GOT3 (cell line): Measurements from ENCODE around the gene TCEANC.
"Not testable (repeated sequence)": the region's sequence is repeated elsewhere in the genome, so short reads cannot be mapped to it uniquely, and the experiment has no call there.

Source experiments
- DNase-seq: peaks from one replicate; lab custom pipeline; 2025; ENCODE audit warnings: mixed read lengths; lab: John Stamatoyannopoulos, UW

Gene TCEANC, protein sequence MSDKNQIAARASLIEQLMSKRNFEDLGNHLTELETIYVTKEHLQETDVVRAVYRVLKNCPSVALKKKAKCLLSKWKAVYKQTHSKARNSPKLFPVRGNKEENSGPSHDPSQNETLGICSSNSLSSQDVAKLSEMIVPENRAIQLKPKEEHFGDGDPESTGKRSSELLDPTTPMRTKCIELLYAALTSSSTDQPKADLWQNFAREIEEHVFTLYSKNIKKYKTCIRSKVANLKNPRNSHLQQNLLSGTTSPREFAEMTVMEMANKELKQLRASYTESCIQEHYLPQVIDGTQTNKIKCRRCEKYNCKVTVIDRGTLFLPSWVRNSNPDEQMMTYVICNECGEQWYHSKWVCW

DNA sequence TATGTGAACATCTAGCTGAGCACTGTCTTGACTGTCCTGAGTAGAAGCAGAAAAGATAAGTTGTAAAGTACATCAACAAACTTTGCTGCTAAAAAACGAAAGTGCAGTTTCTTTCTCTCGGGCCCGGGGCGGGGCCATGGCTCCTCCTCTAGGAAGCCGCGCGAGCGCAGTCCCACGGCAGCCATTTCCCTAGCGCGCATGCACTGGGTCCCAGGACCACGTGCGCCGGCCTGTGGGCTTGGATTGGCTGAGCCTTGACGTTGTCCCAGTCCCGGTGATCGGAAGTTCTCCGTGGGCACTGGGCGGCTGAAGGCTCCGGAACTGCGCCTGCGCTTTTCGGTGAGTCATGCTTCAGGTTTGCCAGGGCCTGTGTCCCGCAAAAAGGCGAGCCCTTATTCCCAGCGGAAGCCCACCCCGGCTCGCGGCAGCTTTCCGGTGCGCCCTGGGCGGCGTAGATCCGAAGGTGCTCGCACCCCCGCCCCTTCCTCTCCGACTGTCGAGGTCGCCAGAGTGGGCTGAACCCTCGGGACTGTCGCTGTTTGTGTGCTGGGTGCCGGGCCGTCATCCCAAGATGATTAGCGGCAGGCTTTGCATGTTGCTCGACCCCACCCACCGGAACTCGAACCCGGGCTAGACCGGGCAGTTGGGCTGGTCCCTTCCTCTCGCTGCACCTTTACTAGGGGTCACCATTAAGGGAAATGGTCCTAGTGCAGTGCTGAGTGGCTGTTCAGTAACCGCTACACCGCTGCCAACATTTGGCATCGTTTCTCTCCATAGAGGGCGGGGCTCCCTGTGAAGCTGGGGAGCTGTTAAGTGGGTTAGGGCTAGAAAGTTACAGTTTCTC lies at the start of gene TCEANC:
TCEANC (plus strand) TSS at position 292 of the 844 bp plus-strand sequence. CDS start 9,368 bp downstream, outside the sequence.
- peak; percentile 99 for DNase-seq

DNA sequence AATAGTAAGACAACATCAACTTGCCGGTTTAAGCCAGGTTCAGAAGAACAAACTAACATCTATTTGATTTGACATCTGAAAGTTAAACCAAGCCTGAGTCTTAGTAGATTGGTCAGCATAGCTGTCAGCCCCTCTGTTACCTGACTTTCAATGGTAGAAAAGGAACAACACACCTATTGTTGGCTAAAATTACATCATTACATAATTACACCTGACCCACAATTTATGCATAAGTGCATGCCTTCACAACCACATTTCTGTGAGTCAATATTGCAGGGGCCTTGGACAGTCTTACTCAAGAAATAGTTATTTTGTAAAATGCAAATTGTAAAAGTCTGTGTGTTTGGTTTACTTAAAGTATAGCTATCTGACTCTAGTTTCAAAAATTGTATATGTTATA lies 47.3 kb upstream of the TCEANC start:
- DNase-seq = no peak

DNA sequence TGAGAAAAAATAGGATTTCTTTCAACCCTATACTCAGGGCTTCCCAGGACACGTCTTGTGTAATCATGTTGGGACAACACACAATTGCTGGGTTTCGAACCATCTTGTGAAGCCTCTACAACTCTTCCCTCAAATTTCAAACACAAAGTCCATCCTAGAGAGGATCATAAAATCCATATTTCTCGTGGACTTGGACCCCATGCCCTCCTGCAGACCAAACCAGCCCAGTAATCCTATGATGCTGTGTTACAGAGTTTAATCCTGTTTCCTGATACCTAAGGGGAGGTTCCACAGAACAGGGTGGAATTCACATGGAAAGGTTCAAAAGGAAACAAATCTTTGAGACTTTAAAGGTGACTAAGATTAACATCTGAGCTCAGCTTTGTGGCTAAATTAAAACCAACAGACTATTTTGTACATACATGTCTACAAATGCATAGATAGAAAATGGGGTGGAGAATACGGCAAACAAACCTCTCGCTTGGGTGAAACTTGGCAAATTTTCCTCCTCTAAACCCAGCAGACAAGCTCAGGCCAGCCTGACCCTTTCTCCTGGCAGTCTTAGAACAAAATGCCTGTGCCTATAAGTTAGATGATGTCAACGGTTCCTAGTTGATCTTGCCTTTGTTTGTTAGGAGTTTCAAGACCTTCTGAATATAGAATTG lies 45.5 kb upstream of the TCEANC start:
- no peak for DNase-seq

DNA sequence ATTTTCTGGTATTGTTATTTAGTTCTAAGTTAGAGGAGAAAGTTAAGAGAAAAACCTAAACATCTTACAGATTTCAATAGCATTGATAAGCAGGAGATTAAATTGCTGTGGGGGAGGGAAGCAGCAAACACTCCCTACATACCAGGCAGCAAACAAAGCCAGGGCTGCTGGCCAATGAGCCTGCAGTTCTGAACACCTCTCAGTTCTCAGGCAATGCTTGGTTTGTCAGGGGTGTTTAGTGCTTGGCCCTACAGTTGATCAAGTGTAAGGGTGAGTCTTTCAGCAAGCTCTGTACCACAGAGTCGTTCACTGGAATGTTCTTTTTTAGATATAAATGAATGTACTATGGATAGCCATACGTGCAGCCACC lies 45.0 kb upstream of the TCEANC start:
- DNase-seq = no peak

DNA sequence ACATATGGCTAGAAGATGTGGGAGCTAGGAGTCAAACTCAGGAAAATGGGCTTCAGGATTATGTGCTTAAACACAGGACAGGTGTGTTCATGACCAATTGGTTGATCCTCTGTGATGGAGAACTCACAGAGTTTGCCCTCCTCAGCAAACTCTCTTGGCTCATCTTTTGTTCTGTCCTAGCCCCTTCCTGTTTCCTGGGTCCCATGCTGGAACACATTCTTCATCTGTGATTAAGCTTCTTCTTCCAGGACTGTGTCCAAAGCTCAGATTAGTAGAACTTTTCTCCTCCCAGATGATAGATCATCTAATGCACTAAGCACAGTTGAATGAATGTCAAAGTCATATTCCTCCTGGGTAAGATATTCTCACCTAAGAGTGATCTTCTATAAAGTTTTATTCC lies 38.8 kb upstream of the TCEANC start:
- DNase-seq = no peak

DNA sequence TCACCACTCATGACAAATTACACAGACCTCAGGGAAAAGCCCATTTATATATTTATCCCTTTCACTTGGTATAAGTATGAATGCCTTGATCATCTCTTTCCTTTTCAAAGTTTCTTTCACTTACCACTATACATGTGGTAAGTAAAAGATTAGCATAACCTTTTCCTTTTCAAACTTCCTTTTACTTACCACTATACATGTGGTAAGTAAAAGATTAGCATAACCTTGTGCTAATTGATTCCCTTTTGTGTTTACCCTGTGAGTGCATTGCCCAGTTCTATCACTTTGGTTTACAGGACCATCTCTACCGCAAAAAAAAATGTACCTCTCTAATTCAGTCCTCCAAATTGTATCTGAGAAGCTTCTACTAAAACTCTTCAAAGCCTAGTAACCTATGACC lies 32.7 kb upstream of the TCEANC start:
- DNase-seq = no peak

DNA sequence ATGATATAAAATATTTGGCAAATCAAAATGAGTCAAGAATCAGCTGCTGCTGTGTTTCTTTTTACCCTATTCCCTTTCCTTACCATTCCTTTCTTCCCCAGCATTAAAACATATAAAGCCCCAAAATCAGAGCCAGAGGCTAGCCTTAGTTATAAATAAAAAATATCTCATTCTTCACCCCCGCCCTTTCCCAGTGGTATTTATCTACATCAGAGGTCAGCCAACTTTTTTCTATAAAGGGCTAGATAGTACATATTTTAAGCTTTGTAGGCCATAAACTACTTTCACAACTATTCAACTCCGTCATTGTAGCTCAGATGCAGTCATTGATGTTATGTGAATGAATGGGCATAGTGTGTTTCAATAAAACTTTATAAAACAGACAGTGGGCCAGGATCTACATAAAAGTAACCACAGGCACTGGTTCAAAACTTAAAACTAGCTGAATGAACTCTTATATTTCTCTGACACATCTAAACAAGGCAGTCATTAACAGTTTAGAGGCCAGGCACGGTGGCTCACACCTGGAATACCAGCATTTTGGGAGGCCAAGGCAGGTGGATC lies 30.5 kb upstream of the TCEANC start:
- DNase-seq = no peak

DNA sequence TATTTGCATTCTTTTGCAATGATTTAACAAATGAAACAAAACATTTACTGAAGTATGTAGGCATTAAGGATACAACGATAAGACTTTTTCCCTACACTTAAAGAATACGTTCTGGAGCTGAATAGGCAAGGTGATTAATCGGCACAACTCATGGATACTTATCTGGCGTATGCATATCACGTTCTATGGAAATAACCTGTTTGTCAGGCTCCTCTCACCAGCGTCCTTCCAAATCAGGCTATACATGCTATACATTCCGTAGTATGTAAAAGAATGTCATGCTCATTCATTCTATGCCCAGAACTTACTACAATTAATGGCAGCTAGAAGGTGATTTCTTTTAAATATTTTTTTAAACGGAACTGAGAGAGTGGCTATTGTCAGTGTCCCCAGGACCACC lies 25.6 kb upstream of the TCEANC start:
- no peak for DNase-seq

DNA sequence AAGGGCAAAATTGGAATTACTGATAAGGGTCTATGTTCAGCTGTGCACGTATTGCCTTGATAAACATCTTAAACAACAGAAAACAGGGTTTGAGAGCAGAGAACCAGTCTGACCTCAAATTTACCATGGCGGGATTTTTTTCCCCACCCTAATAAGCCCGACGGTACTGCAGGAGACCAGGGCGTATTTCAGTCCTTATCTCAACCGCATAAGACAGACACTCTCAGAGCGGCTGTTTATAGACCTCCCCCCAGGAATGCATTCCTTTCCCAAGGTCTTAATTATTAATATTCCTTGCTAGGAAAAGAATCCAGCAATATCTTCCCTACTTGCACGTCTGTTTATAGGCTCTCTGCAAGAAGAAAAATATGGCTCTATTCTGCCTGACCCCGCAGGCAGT lies 15.7 kb upstream of the TCEANC start:
- DNase-seq = not testable (repeated sequence)

DNA sequence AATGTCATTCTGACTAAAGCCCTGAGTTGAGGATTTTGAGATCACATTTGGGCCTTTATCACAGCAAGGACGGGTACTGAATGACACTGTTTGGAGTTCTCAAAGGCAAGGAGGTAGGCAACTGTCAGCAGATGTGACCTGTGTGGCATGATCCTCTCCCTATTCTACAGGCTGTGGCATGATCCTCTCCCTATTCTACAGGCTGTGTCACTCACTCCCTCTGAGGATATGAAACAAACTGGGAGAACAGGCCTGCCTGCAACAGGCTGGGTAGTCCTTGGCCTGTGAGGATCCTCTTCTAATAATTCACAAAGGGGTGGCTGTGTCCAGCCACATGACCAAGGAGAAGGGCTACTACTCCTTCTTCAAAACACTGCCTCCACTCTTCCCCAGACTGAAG lies 14.9 kb upstream of the TCEANC start:
- DNase-seq = no peak

DNA sequence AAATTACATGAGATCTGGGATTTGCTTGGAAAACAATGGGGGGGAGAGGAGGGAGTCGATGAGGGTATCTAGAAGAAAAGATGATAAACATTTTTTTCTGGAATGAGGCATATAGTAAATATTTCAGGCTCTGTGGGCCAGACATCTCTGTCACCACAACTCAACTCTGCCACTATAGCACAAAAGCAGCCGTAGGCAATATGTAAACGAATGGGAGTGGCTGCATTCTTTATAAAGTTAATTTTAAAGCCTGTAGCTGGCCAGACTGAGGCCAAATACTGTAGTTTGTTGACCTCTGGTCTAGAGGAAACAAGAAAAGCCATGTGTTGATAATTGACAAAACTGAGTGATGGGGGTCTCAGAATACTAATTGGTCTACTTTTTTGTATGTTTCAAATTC lies 14.1 kb upstream of the TCEANC start:
- no peak for DNase-seq

DNA sequence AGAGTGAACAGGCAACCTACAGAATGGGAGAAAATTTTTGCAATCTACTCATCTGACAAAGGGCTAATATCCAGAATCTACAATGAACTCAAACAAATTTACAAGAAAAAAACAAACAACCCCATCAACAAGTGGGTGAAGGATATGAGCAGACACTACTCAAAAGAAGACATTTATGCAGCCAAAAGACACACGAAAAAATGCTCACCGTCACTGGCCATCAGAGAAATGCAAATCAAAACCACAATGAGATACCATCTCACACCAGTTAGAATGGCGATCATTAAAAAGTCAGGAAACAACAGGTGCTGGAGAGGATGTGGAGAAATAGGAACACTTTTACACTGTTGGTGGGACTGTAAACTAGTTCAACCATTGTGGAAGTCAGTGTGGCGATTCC lies 11.3 kb upstream of the TCEANC start:
- not testable (repeated sequence) for DNase-seq

DNA sequence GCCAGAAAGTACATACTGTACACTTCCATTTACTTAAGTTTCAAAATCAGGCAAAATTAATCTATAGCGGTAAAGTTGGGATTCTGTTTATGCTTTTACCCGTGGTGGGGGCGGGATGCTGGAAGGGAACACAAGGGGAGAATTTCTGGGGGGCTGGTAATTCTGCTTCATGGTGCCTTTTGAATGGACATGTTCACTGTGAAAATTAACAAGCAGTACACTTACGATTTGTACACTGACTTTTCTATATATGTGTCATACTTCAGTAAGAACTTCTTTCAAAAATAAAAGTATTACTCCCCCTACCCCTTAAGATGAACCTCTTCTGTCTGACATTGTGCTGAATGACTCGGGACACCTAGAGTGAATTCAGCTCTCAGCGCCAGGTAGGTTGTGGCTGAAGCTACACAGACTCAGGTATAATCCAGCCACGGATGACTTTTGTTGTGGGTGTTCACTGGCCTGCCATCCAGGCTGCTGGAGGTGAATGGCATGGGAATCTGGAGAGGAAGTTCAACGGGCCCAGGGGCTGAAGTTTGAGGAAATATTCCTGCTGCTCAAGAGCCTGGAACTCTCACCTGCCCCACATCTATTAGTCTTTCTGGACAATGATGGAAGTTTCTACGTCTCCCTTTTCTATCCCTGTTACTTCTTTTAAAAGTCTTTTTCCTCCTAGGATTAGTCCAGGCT lies 7.3 kb upstream of the TCEANC start:
- no peak for DNase-seq

DNA sequence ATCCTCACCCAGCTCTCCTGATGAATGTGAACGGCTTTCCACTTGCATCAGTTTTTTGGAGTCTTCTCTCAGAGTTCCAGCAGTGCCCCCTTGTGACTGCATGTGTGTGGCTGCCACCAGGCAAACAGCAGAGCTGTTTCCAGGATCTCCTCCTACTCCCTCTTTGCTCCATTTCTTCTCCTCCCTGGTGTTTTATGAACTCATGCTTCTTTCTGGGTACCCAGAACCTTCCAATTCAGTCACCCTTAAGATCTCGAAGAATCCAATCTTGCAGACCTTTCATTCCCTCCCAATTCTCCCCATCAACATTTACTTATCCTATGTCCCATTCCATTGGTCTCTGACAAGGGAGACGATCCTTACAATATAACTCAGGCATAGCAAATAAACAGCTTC lies 6.8 kb upstream of the TCEANC start:
- peak; percentile 30 for DNase-seq

DNA sequence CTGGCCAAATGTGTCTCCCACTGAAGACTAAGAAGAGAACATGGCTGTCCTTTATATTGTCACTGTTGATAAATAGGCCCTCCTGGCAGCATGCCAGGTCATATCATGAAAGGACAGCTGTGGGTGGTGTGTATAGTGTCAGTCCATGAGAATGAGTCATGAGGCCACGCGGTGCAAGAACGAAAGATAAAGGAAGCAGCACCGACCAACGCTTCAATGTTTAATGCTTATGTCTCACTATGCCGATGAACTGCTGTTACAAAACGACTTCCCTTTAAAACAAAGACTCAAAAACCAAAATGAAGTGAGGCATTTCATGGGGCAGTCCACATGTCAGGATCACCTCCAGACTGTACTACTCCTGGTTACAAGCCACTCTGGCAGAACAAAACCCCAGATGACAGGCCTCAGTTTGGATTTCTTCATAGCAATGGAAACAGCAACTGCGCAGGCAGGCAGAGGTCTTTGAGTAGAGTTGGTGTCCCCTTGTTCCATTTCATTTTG lies 5.2 kb upstream of the TCEANC start:
- no peak for DNase-seq

DNA sequence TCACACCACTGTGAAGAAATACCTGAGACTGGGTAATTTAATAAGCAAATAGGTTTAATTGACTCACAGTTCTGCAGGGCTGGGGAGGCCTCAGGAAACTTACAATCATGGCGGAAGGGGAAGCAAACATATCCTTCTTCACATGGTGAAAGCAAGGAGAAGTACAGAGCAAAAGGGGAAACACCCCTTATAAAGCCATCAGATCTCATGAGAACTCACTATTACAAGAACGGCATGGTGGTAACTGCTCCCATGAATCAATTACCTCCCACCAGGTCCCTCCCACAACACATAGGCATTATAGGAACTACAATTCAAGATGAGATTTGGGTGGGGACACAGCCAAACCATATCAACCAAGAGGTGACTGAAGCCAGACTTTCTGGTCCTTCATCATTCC lies 4.6 kb upstream of the TCEANC start:
- not testable (repeated sequence) for DNase-seq

DNA sequence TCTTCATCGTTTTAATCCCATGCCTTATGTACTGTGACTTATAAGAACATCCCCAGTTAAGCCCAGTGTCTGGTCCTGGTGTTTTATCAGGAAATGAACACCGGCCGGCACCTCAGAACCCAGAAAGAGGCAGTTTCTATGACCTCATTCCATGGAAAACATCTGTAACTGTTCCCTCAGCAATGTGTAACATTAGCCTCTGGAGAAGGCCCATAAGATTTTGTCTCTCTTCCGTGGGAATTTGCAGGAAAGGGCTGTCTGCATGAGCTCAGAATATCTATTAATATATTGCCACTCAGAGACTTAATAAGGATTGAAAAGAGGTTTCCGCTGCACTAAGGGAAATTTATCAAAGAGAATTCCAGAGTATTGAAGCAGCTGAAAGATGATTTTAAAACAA lies 3.1 kb upstream of the TCEANC start:
- no peak for DNase-seq

DNA sequence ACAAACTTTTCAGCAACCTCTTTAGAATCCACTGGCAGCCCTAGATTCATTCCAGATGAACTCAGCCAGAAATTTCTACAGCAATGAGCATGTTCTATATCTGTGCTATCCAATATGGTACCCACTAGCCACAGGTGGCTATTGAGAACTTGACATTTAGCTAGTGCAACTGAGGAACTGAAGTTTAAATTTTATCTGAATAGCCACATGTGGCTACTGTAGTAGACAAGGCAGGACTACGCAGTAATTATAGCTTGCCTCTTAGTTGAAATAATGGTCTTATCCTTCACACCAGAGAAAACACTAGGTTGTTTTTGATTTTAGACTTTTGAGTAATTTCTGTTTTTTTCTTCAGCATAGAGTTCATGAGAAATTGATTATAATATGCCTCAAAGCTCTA lies 2.6 kb upstream of the TCEANC start:
- no peak for DNase-seq

DNA sequence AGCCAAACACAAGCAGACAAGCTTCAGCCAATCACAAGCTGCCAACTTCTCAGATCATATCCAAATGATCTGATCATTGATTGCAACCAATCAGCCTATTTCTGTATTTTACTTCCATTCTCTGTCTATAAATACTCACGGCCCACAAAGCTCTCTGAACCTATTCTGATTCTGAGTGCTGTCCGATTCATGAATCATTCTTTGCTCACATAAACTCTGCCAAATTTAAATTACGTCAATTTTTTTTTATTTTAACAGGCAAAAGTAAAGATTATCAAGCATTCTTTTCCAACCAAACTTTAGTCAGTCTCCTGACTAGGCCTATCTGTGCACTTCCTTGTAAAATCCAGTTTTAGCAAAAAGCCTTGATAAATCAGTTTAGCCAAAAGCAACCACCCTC lies 1.8 kb upstream of the TCEANC start:
- DNase-seq = no peak

DNA sequence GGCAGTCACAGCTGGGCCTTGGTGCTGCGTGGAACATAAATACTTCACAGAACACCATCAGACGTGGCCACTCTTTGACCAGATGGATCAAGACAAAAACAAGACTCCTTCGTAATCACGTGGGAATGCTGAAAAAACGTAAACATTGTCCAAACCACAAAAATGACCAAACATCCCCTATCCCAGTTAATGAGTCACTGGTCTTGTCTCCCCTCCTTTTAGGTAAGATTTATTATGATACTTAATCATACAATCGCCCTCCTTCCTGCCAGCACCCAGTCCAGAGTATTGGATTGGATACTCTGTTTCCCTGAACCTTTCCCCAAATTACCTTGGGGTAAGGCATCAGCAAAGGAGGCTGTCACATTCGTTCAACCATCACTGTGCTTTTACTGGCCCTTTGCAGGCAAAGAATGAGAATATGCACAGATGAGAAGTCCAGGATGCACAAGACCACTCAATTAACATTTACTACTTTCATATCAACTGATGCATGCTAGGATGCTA lies 601 bp upstream of the TCEANC start:
- DNase-seq = no peak

DNA sequence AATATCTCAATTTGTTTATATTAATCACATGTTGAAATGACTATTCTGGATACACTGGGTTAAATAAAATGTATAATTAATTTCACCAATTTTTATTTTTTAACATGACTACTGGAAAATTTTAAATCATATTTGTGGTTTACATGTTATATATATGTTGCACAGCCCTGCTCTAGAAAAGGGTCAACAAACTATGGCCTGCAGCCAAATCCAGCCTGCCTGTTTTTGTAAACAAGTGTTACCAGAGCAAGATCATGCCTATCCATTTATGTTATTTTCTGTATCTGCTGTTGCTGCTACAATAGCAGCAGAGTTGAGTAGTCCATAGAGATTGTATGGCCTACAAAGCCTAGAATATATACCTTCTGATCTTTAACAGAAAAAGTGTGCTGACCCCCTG lies 1.2 kb downstream of the TCEANC start:
- DNase-seq = no peak

DNA sequence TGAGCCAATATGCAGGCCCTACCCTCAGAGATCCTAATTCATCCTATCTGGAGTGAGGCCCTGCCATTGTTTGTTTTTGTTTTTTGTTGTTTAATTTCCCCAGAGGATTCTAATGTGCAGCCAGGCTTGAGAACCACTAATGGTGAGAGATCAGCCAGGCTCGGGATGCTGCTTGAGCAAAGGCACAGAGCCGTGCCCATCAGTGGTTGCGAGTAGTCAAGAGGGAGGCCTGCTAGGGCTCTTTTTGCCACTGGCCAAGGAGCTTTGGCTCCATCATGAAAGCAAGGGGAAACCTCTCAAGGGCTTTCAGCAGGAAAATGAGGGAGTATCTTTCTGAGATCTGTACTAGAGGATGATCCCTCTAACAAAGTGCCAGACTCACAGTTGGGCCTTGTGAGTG lies 2.7 kb downstream of the TCEANC start:
- DNase-seq = no peak
